GM23338 (cell line): ENCODE data around the gene AK3. TPM values are rescaled to one million over a fixed set of nuclear protein-coding genes. Genes with fewer than 3 reads are reported as not detected.

Experiments used
- ATAC-seq: fragments of 200-7000 bp; cut with Tn5 transposase; 3 replicates; pipeline ENCODE4 v1.9.1; 2020
- DNase-seq: peaks from one replicate; pipeline ENCODE4 v3.0.0-alpha.2; 2015; ENCODE audit warnings: low spot score
- H2AFZ ChIP-seq: fragments of 200-600 bp; sonication (generic); 2 replicates; pipeline ENCODE4 v1.8.0; 2016; ENCODE audit warnings: antibody characterized with exemption, mild to moderate bottlenecking, moderate library complexity
- H3F3A ChIP-seq: fragments of 200-600 bp; sonication (generic); replicated peaks from 2 replicates; pipeline ENCODE4 v1.8.0; 2017; ENCODE audit warnings: antibody characterized with exemption, mixed run types, low read depth
- H3K27ac ChIP-seq: fragments of 200-600 bp; sonication (generic); 2 replicates; pipeline ENCODE4 v1.6.1; 2016; ENCODE audit warnings: low read depth
- H3K27me3 ChIP-seq: fragments of 200-600 bp; sonication (generic); 2 replicates; pipeline ENCODE4 v1.8.0; 2016; ENCODE audit warnings: mild to moderate bottlenecking, mixed run types, moderate library complexity; ENCODE audit not compliant: insufficient read depth
- H3K36me3 ChIP-seq: fragments of 200-600 bp; sonication (generic); 2 replicates; pipeline ENCODE4 v1.8.0; 2016; ENCODE audit warnings: mild to moderate bottlenecking; ENCODE audit not compliant: insufficient read depth
- H3K4me1 ChIP-seq: fragments of 200-600 bp; sonication (generic); 2 replicates; pipeline ENCODE4 v1.8.0; 2016; ENCODE audit warnings: mild to moderate bottlenecking, moderate library complexity; ENCODE audit not compliant: insufficient read depth
- H3K4me2 ChIP-seq: fragments of 200-600 bp; sonication (generic); 2 replicates; pipeline ENCODE4 v1.7.1; 2017; ENCODE audit warnings: mixed run types
- H3K4me3 ChIP-seq: fragments of 200-600 bp; sonication (generic); 2 replicates; pipeline ENCODE4 v1.6.1; 2016; ENCODE audit warnings: mixed run types
- H3K79me2 ChIP-seq: fragments of 200-600 bp; sonication (generic); replicated peaks from 2 replicates; pipeline ENCODE4 v1.8.0; 2017; ENCODE audit warnings: mild to moderate bottlenecking; ENCODE audit not compliant: insufficient read depth
- H3K9me2 ChIP-seq: fragments of 200-600 bp; sonication (generic); 2 replicates; pipeline ENCODE4 v1.8.0; 2017; ENCODE audit not compliant: insufficient read depth
- H4K20me1 ChIP-seq: fragments of 200-600 bp; sonication (generic); replicated peaks from 2 replicates; pipeline ENCODE4 v1.8.0; 2017; ENCODE audit warnings: mild to moderate bottlenecking; ENCODE audit not compliant: insufficient read depth
- H3K27ac Mint-ChIP-seq: 2 replicates; pipeline ENCODE4 v1.8.0; 2020; ENCODE audit warnings: inconsistent platforms, mild to moderate bottlenecking, moderate library complexity, mixed read lengths
- H3K27me3 Mint-ChIP-seq: 3 replicates; pipeline ENCODE4 v1.8.0; 2022; ENCODE audit warnings: low read depth, mild to moderate bottlenecking, moderate library complexity, mixed read lengths, inconsistent platforms; ENCODE audit not compliant: insufficient read depth, poor library complexity
- H3K36me3 Mint-ChIP-seq: 3 replicates; pipeline ENCODE4 v1.8.0; 2021; ENCODE audit warnings: low read depth, mild to moderate bottlenecking, inconsistent platforms, moderate library complexity, mixed read lengths
- H3K4me1 Mint-ChIP-seq: 3 replicates; pipeline ENCODE4 v1.8.0; 2020; ENCODE audit warnings: mild to moderate bottlenecking, inconsistent platforms, mixed read lengths
- H3K4me3 Mint-ChIP-seq: 3 replicates; pipeline ENCODE4 v1.8.0; 2021; ENCODE audit warnings: moderate library complexity, mild to moderate bottlenecking, inconsistent platforms, mixed read lengths
- H3K9me3 Mint-ChIP-seq: 3 replicates; pipeline ENCODE4 v1.8.0; 2020; ENCODE audit warnings: moderate library complexity, mild to moderate bottlenecking, inconsistent platforms, mixed read lengths
- CREB1 ChIP-seq: fragments of 250-450 bp; sonication (Bioruptor Pico); IDR thresholded peaks from 2 replicates; pipeline ENCODE4 v1.5.0; 2020; ENCODE audit warnings: low read depth, mild to moderate bottlenecking, moderate library complexity
- EZH2phosphoT487 ChIP-seq: fragments of 200-600 bp; sonication (generic); IDR thresholded peaks from one replicate; pipeline ENCODE4 v1.8.1; 2018; ENCODE audit warnings: antibody characterized with exemption; ENCODE audit not compliant: unreplicated experiment
- JUNB ChIP-seq: IDR thresholded peaks from one replicate; pipeline ENCODE4 v1.6.1; 2016; ENCODE audit warnings: antibody characterized with exemption; ENCODE audit not compliant: unreplicated experiment
- POLR2AphosphoS5 ChIP-seq: IDR thresholded peaks from 2 replicates; pipeline ENCODE4 v1.6.1; 2016; ENCODE audit warnings: antibody characterized with exemption, low read depth
- STAT1 ChIP-seq: IDR thresholded peaks from one replicate; pipeline ENCODE4 v1.6.1; 2016; ENCODE audit warnings: antibody characterized with exemption; ENCODE audit not compliant: unreplicated experiment
- polyA plus RNA-seq: library from polyadenylated mRNA; unstranded; fragments of >200 nt; fragmentation: Nextera tagmentation; extraction: Ambion mirVana; gene quantifications from 2 replicates; pipeline ENCODE4 v1.2.1, GENCODE V29; 2016
- total RNA-seq: library from RNA; depleted of rRNA; stranded (reverse); fragments of >200 nt; shearing (Covaris generic); gene quantifications from 2 replicates; pipeline ENCODE4 v1.2.3, GENCODE V29; 2014
- TF ChIP-seq, protein P1 (sequence below): fragments of 250-450 bp; sonication (Bioruptor Pico); IDR thresholded peaks from 2 replicates; pipeline ENCODE4 v1.5.0; 2020; ENCODE audit warnings: mild to moderate bottlenecking, moderate library complexity
- TF ChIP-seq, protein P2 (sequence below), 2 experiments: fragments of 200-600 bp in 1 of 2; sonication (generic) in 1 of 2; conservative IDR thresholded peaks; 2 replicates each; pipeline versions ENCODE4 v1.5.1 to v1.6.1; 2016 to 2017; ENCODE audit warnings: antibody characterized with exemption in 2 of 2, low read depth in 2 of 2, mild to moderate bottlenecking in 2 of 2, moderate library complexity in 1 of 2

The AK3 gene
- total and polyA plus RNA-seq, 2 experiments from 2014 or later = 30.1 to 40.2 TPM

DNA sequence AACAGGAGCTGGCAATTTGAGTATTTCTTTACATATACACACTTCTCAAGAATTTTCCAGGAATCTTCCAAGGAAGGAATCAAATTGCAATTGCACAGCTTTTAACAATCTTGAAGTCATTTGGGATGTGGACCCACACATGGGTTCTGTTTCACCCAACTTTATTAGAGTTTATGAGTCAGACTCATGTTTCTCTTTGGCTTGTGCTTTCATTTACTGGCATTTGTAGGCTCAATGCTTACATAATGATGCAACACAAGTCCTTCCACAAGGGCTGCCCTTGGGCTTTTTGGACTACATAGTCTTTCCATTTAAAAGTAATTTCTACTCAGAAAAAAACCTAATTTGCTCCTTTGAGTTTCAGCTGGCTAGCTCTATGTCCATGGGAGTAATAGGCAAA is 66.2 kb downstream of the AK3 start:
- Histone ChIP-seq H3K27me3 (no peaks in the 10 kb centered on the region), H3K79me2 (no peaks in the 10 kb centered on the region), H4K20me1 (no peaks in the 10 kb centered on the region), H3F3A (peaks cover under 1% of the 10 kb centered on the region), H3K36me3 (no peaks in the 10 kb centered on the region), H2AFZ (no peak overlapping the region), H3K4me3 (no peak overlapping the region), H3K4me1 (peaks cover 24% of the 10 kb centered on the region), H3K4me2 (no peak overlapping the region), H3K27ac (no peak overlapping the region), H3K9me2 (no peaks in the 10 kb centered on the region)
- Mint-ChIP-seq H3K36me3 (no peaks in the 10 kb centered on the region), H3K4me3 (no peak overlapping the region), H3K27ac (no peak overlapping the region), H3K27me3 (peaks cover 3% of the 10 kb centered on the region), H3K4me1 (peaks cover 13% of the 10 kb centered on the region), H3K9me3 (no peaks in the 10 kb centered on the region)
- no peak for DNase-seq
- no peak for ATAC-seq
- no peak for TF ChIP-seq EZH2phosphoT487
- TF ChIP-seq, protein P1, sequence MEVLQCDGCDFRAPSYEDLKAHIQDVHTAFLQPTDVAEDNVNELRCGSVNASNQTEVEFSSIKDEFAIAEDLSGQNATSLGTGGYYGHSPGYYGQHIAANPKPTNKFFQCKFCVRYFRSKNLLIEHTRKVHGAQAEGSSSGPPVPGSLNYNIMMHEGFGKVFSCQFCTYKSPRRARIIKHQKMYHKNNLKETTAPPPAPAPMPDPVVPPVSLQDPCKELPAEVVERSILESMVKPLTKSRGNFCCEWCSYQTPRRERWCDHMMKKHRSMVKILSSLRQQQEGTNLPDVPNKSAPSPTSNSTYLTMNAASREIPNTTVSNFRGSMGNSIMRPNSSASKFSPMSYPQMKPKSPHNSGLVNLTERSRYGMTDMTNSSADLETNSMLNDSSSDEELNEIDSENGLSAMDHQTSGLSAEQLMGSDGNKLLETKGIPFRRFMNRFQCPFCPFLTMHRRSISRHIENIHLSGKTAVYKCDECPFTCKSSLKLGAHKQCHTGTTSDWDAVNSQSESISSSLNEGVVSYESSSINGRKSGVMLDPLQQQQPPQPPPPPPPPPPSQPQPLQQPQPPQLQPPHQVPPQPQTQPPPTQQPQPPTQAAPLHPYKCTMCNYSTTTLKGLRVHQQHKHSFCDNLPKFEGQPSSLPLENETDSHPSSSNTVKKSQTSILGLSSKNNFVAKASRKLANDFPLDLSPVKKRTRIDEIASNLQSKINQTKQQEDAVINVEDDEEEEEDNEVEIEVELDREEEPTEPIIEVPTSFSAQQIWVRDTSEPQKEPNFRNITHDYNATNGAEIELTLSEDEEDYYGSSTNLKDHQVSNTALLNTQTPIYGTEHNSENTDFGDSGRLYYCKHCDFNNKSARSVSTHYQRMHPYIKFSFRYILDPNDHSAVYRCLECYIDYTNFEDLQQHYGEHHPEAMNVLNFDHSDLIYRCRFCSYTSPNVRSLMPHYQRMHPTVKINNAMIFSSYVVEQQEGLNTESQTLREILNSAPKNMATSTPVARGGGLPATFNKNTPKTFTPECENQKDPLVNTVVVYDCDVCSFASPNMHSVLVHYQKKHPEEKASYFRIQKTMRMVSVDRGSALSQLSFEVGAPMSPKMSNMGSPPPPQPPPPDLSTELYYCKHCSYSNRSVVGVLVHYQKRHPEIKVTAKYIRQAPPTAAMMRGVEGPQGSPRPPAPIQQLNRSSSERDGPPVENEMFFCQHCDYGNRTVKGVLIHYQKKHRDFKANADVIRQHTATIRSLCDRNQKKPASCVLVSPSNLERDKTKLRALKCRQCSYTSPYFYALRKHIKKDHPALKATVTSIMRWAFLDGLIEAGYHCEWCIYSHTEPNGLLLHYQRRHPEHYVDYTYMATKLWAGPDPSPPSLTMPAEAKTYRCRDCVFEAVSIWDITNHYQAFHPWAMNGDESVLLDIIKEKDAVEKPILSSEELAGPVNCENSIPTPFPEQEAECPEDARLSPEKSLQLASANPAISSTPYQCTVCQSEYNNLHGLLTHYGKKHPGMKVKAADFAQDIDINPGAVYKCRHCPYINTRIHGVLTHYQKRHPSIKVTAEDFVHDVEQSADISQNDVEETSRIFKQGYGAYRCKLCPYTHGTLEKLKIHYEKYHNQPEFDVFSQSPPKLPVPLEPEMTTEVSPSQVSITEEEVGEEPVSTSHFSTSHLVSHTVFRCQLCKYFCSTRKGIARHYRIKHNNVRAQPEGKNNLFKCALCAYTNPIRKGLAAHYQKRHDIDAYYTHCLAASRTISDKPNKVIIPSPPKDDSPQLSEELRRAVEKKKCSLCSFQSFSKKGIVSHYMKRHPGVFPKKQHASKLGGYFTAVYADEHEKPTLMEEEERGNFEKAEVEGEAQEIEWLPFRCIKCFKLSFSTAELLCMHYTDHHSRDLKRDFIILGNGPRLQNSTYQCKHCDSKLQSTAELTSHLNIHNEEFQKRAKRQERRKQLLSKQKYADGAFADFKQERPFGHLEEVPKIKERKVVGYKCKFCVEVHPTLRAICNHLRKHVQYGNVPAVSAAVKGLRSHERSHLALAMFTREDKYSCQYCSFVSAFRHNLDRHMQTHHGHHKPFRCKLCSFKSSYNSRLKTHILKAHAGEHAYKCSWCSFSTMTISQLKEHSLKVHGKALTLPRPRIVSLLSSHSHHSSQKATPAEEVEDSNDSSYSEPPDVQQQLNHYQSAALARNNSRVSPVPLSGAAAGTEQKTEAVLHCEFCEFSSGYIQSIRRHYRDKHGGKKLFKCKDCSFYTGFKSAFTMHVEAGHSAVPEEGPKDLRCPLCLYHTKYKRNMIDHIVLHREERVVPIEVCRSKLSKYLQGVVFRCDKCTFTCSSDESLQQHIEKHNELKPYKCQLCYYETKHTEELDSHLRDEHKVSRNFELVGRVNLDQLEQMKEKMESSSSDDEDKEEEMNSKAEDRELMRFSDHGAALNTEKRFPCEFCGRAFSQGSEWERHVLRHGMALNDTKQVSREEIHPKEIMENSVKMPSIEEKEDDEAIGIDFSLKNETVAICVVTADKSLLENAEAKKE (CRISPR knock-in tag) = no peak
- TF ChIP-seq STAT1 = no peak
- TF ChIP-seq POLR2AphosphoS5 = no peak
- no peak for TF ChIP-seq JUNB
- TF ChIP-seq, protein P2, sequence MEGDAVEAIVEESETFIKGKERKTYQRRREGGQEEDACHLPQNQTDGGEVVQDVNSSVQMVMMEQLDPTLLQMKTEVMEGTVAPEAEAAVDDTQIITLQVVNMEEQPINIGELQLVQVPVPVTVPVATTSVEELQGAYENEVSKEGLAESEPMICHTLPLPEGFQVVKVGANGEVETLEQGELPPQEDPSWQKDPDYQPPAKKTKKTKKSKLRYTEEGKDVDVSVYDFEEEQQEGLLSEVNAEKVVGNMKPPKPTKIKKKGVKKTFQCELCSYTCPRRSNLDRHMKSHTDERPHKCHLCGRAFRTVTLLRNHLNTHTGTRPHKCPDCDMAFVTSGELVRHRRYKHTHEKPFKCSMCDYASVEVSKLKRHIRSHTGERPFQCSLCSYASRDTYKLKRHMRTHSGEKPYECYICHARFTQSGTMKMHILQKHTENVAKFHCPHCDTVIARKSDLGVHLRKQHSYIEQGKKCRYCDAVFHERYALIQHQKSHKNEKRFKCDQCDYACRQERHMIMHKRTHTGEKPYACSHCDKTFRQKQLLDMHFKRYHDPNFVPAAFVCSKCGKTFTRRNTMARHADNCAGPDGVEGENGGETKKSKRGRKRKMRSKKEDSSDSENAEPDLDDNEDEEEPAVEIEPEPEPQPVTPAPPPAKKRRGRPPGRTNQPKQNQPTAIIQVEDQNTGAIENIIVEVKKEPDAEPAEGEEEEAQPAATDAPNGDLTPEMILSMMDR (conservative IDR thresholded peaks at IDR 0.05; ENCODE audit: low read depth in 2 of 2) = no peak
- TF ChIP-seq CREB1 (CRISPR knock-in tag) = no peak
